ENCODE data around the gene CYB5D1.

GRCh38 chr17:7818026-7818425, 39.8 kb upstream of the CYB5D1 start:
- TF ChIP-seq GATA3 (IDR thresholded peaks at IDR 0.05; ENCODE audit: low read depth, low read length) (no peak), GATA2 (IDR thresholded peaks at IDR 0.05; ENCODE audit: low read depth, low read length) (no peak)

Data from SH-SY5Y (cell line).